Endothelial cell of hepatic sinusoid (primary cell): Measurements from ENCODE around the gene ORAI3.

Source experiments
- in situ Hi-C: cut with HindIII; loops from 2 replicates; pipeline ENCODE4 v1.10.0; 2017; ENCODE audit warnings: low sequenced_read_pairs

ORAI3 gene

GRCh38 chr16:30923554-30924075, 25.3 kb upstream of the ORAI3 start, which contains the start of gene FBXL19:
FBXL19 (plus strand) TSS chr16:30923572; CDS start chr16:30925755, 2,183 bp downstream.
- in situ Hi-C loops = no loop called here

- in situ Hi-C loops = no loop called here
Measured at GRCh38 chr16:30924076-30924912, 24.6 kb upstream of the ORAI3 start.

- in situ Hi-C loops = loop anchor here (25.0 kb wide), 1 partner anchor 537 kb away; the partner anchor contains the start of genes ARMC5 and TGFB1I1
Measured at GRCh38 chr16:30924913-30925631, 23.8 kb upstream of the ORAI3 start.

GRCh38 chr16:30925632-30925987, 23.3 kb upstream of the ORAI3 start:
- in situ Hi-C loops = loop anchor here (25.0 kb wide), 1 partner anchor 537 kb away; the partner anchor contains the start of genes ARMC5 and TGFB1I1

GRCh38 chr16:30925995-30926811, 22.7 kb upstream of the ORAI3 start:
- in situ Hi-C loops = loop anchor here (25.0 kb wide), 1 partner anchor 536 kb away; the partner anchor contains the start of genes ARMC5 and TGFB1I1

- in situ Hi-C loops = loop anchor here (25.0 kb wide), 1 partner anchor 535 kb away; the partner anchor contains the start of genes ARMC5 and TGFB1I1
Measured at GRCh38 chr16:30926937-30927788, 21.7 kb upstream of the ORAI3 start.

GRCh38 chr16:30927789-30928378, 21.0 kb upstream of the ORAI3 start:
- in situ Hi-C loops = loop anchor here (25.0 kb wide), 1 partner anchor 534 kb away; the partner anchor contains the start of genes ARMC5 and TGFB1I1

- in situ Hi-C loops = loop anchor here (25.0 kb wide), 1 partner anchor 534 kb away; the partner anchor contains the start of genes ARMC5 and TGFB1I1
Measured at GRCh38 chr16:30928390-30928789, 20.5 kb upstream of the ORAI3 start.

- in situ Hi-C loops = loop anchor here (25.0 kb wide), 1 partner anchor 533 kb away; the partner anchor contains the start of genes ARMC5 and TGFB1I1
Measured at GRCh38 chr16:30929167-30929566, 19.7 kb upstream of the ORAI3 start.

GRCh38 chr16:30930160-30930571, 18.7 kb upstream of the ORAI3 start:
- in situ Hi-C loops = loop anchor here (25.0 kb wide), 1 partner anchor 532 kb away; the partner anchor contains the start of genes ARMC5 and TGFB1I1

- in situ Hi-C loops = loop anchor here (25.0 kb wide), 1 partner anchor 531 kb away; the partner anchor contains the start of genes ARMC5 and TGFB1I1
Measured at GRCh38 chr16:30931068-30931650, 17.7 kb upstream of the ORAI3 start.

- in situ Hi-C loops = loop anchor here (25.0 kb wide), 1 partner anchor 527 kb away; the partner anchor contains the start of genes ARMC5 and TGFB1I1
Measured at GRCh38 chr16:30934827-30935557, 13.9 kb upstream of the ORAI3 start.

GRCh38 chr16:30937692-30938091, 11.2 kb upstream of the ORAI3 start:
- in situ Hi-C loops = loop anchor here (25.0 kb wide), 1 partner anchor 525 kb away; the partner anchor contains the start of genes ARMC5 and TGFB1I1

GRCh38 chr16:30939571-30939970, 9.3 kb upstream of the ORAI3 start:
- in situ Hi-C loops = loop anchor here (25.0 kb wide), 1 partner anchor 523 kb away; the partner anchor contains the start of genes ARMC5 and TGFB1I1

- in situ Hi-C loops = loop anchor here (10.0 to 25.0 kb wide), 2 partner anchors 133 to 520 kb away; partner anchors contain the start of genes ARMC5, TGFB1I1, ZNF646 and ZNF668
Measured at GRCh38 chr16:30941600-30942425, 7.1 kb upstream of the ORAI3 start.

- in situ Hi-C loops = loop anchor here (10.0 to 25.0 kb wide), 2 partner anchors 132 to 520 kb away; partner anchors contain the start of genes ARMC5, TGFB1I1, ZNF646 and ZNF668
Measured at GRCh38 chr16:30942426-30942806, 6.5 kb upstream of the ORAI3 start.
